Measurements from ENCODE around the gene BCL2L15. TPM values are rescaled to one million over a fixed set of nuclear protein-coding genes. Genes with fewer than 3 reads are reported as not detected.
A peak's percentile ranks its signal among the peaks of the same experiment; 100 is the strongest.

BCL2L15 gene
- total and polyA plus RNA-seq, 10 of the 15 experiments (the other 5 are each of a cell fraction or from before 2014, with no cell fraction given): 0.42 to 1.2 (median 0.59) TPM

- TF ChIP-seq, protein P1, sequence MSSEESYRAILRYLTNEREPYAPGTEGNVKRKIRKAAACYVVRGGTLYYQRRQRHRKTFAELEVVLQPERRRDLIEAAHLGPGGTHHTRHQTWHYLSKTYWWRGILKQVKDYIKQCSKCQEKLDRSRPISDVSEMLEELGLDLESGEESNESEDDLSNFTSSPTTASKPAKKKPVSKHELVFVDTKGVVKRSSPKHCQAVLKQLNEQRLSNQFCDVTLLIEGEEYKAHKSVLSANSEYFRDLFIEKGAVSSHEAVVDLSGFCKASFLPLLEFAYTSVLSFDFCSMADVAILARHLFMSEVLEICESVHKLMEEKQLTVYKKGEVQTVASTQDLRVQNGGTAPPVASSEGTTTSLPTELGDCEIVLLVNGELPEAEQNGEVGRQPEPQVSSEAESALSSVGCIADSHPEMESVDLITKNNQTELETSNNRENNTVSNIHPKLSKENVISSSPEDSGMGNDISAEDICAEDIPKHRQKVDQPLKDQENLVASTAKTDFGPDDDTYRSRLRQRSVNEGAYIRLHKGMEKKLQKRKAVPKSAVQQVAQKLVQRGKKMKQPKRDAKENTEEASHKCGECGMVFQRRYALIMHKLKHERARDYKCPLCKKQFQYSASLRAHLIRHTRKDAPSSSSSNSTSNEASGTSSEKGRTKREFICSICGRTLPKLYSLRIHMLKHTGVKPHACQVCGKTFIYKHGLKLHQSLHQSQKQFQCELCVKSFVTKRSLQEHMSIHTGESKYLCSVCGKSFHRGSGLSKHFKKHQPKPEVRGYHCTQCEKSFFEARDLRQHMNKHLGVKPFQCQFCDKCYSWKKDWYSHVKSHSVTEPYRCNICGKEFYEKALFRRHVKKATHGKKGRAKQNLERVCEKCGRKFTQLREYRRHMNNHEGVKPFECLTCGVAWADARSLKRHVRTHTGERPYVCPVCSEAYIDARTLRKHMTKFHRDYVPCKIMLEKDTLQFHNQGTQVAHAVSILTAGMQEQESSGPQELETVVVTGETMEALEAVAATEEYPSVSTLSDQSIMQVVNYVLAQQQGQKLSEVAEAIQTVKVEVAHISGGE (CRISPR knock-in tag; IDR thresholded peaks at IDR 0.05): no peak
- TF ChIP-seq, protein P2, sequence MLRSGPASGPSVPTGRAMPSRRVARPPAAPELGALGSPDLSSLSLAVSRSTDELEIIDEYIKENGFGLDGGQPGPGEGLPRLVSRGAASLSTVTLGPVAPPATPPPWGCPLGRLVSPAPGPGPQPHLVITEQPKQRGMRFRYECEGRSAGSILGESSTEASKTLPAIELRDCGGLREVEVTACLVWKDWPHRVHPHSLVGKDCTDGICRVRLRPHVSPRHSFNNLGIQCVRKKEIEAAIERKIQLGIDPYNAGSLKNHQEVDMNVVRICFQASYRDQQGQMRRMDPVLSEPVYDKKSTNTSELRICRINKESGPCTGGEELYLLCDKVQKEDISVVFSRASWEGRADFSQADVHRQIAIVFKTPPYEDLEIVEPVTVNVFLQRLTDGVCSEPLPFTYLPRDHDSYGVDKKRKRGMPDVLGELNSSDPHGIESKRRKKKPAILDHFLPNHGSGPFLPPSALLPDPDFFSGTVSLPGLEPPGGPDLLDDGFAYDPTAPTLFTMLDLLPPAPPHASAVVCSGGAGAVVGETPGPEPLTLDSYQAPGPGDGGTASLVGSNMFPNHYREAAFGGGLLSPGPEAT (IDR thresholded peaks at IDR 0.05; ENCODE audit: low read depth): peak; percentile 93
- peak; percentile 87 for TF ChIP-seq PKNOX1 (IDR thresholded peaks at IDR 0.05)
- peak; percentile 26 for TF ChIP-seq SIX5 (IDR thresholded peaks at IDR 0.05; ENCODE audit: low read depth, low read length, severe bottlenecking)
- TF ChIP-seq MEF2B (IDR thresholded peaks at IDR 0.05; ENCODE audit: partially characterized antibody, poor library complexity, severe bottlenecking): no peak
- no peak for TF ChIP-seq BCL3 (IDR thresholded peaks at IDR 0.05; ENCODE audit: borderline replicate concordance, insufficient read depth, low read depth, low read length, poor library complexity, severe bottlenecking)
- TF ChIP-seq EP300 (IDR thresholded peaks at IDR 0.05; ENCODE audit: borderline replicate concordance in 1 of 2, control insufficient read depth in 1 of 2, low read depth in 2 of 2, low read length in 2 of 2): peak in 1 of 2 experiments; percentile 69; a peak in 1 of 4 replicates
- TF ChIP-seq TCF12 (IDR thresholded peaks at IDR 0.05; ENCODE audit: low read depth, low read length): peak; percentile 94
- TF ChIP-seq MEF2A (IDR thresholded peaks at IDR 0.05; ENCODE audit: insufficient read depth, low read depth, low read length): peak; percentile 82
- TF ChIP-seq NRF1 (conservative IDR thresholded peaks at IDR 0.05; ENCODE audit: low read depth, low read length): peak; percentile 38; the same call in 1 of the 2 replicates
- TF ChIP-seq SRF (IDR thresholded peaks at IDR 0.05; ENCODE audit: low read depth in 2 of 2, low read length in 2 of 2): peak; percentile 87 to 99
- TF ChIP-seq, protein P3, sequence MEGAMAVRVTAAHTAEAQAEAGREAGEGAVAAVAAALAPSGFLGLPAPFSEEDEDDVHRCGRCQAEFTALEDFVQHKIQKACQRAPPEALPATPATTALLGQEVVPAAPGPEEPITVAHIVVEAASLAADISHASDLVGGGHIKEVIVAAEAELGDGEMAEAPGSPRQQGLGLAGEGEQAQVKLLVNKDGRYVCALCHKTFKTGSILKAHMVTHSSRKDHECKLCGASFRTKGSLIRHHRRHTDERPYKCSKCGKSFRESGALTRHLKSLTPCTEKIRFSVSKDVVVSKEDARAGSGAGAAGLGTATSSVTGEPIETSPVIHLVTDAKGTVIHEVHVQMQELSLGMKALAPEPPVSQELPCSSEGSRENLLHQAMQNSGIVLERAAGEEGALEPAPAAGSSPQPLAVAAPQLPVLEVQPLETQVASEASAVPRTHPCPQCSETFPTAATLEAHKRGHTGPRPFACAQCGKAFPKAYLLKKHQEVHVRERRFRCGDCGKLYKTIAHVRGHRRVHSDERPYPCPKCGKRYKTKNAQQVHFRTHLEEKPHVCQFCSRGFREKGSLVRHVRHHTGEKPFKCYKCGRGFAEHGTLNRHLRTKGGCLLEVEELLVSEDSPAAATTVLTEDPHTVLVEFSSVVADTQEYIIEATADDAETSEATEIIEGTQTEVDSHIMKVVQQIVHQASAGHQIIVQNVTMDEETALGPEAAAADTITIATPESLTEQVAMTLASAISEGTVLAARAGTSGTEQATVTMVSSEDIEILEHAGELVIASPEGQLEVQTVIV (IDR thresholded peaks at IDR 0.05; ENCODE audit: borderline replicate concordance, partially characterized antibody): peak; percentile 81
- TF ChIP-seq GATAD2B (conservative IDR thresholded peaks at IDR 0.05; ENCODE audit: low read depth): no peak; the same call in 1 of the 2 replicates
- TF ChIP-seq, protein P4, sequence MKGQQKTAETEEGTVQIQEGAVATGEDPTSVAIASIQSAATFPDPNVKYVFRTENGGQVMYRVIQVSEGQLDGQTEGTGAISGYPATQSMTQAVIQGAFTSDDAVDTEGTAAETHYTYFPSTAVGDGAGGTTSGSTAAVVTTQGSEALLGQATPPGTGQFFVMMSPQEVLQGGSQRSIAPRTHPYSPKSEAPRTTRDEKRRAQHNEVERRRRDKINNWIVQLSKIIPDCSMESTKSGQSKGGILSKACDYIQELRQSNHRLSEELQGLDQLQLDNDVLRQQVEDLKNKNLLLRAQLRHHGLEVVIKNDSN (IDR thresholded peaks at IDR 0.05; ENCODE audit: borderline replicate concordance, extremely low read length, insufficient read depth, low read depth, low read length): no peak
- no peak for TF ChIP-seq PAX8 (IDR thresholded peaks at IDR 0.05)
- TF ChIP-seq WRNIP1 (IDR thresholded peaks at IDR 0.05; ENCODE audit: borderline replicate concordance, low read depth, low read length): no peak
Observed at GRCh38 chr1:113904674-113905434, 17.5 kb upstream of the BCL2L15 start, which contains the start of the genes AP4B1 and DCLRE1B (continued).

All from GM12878 (cell line).